ENCODE results near the gene MEP1A.
"Not testable (repeated sequence)": the region's sequence is repeated elsewhere in the genome, so short reads cannot be mapped to it uniquely, and the experiment has no call there.

MEP1A gene

DNA sequence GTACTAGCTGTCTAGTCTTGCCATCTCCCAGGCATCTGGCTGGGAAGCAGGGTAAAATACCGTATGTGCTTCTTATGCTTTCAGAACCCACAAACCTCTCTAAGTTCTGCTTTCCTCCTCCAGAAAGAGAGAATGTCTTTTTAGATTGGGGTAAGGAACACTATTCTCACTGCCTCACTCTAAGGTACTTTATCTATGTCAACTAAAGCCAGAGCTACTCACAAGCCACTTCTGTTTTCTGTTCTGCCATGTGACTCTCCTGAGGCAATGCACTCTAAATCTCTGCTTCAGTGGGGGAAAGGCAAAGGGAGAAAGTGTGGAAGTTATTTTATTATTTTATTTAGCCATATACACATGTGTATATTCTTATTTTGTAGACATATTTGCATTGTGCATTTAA, 15.6 kb downstream of the MEP1A start:
- no peak overlapping the region for H3K9ac ChIP-seq (ENCODE audit: low read depth, low read length)
- no peak overlapping the region for H3K4me3 ChIP-seq (ENCODE audit: low read depth, low read length)
- H3K27me3 ChIP-seq (ENCODE audit: control insufficient read depth, insufficient read depth, low read length) = no peaks in the 10 kb centered on the region
- H3K4me1 ChIP-seq (ENCODE audit: control insufficient read depth, insufficient read depth, low read length) = no peaks in the 10 kb centered on the region
- no peaks in the 10 kb centered on the region for H3K36me3 ChIP-seq (ENCODE audit: control insufficient read depth, insufficient read depth, low read length)
- H3K9me3 ChIP-seq (ENCODE audit: control insufficient read depth, insufficient read depth, low read length) = no peaks in the 10 kb centered on the region

DNA sequence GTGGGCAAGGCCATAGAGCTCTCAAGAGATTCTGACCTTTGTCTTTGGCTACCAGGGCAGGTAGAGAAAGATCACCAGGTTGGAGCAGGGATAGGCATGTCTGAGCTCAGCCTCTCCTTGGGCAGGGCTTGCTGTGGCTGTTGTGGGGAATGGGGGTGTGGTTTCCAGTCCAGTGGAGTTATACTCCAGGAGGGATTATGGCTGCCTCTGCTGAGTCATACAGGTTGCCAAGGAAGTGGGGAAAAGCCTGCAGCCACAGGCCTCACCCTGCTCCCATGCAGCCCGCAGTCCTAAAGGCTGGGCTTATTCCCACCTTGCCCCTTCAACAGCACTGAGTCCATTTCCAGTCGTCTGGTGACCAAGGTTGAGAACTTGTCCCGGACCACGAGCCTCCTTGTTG, 21.9 kb downstream of the MEP1A start:
- H3K27me3 ChIP-seq (ENCODE audit: control insufficient read depth, insufficient read depth, low read length) = no peaks in the 10 kb centered on the region
- H3K4me1 ChIP-seq (ENCODE audit: control insufficient read depth, insufficient read depth, low read length) = no peaks in the 10 kb centered on the region
- H3K36me3 ChIP-seq (ENCODE audit: control insufficient read depth, insufficient read depth, low read length) = no peaks in the 10 kb centered on the region
- no peaks in the 10 kb centered on the region for H3K9me3 ChIP-seq (ENCODE audit: control insufficient read depth, insufficient read depth, low read length)
- H3K4me3 ChIP-seq (ENCODE audit: low read depth, low read length) = no peak overlapping the region
- no peak overlapping the region for H3K9ac ChIP-seq (ENCODE audit: low read depth, low read length)

DNA sequence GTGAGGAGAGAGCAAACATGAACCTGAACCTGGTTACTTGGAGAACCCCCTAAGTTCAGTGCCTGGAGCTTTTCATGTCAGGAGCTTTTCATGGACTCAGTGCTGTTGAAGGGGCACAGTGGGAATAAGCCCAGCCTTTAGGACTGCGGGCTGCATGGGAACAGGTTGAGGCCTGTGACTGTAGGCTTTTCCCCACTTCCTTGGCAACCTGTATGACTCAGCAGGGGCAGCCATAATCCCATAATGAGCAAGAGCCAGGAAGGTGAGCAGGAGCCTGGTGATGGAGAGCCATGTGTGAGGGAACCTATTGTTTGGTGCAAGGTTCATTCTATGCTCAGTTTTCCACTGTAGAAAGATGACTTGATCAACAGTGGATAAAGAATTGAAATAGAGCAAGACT, 23.4 kb downstream of the MEP1A start:
- Histone ChIP-seq H3K27me3 (ENCODE audit: control insufficient read depth, insufficient read depth, low read length) (no peaks in the 10 kb centered on the region), H3K9ac (ENCODE audit: low read depth, low read length) (no peak overlapping the region), H3K9me3 (ENCODE audit: control insufficient read depth, insufficient read depth, low read length) (no peaks in the 10 kb centered on the region), H3K36me3 (ENCODE audit: control insufficient read depth, insufficient read depth, low read length) (no peaks in the 10 kb centered on the region), H3K4me1 (ENCODE audit: control insufficient read depth, insufficient read depth, low read length) (no peaks in the 10 kb centered on the region), H3K4me3 (ENCODE audit: low read depth, low read length) (no peak overlapping the region)

DNA sequence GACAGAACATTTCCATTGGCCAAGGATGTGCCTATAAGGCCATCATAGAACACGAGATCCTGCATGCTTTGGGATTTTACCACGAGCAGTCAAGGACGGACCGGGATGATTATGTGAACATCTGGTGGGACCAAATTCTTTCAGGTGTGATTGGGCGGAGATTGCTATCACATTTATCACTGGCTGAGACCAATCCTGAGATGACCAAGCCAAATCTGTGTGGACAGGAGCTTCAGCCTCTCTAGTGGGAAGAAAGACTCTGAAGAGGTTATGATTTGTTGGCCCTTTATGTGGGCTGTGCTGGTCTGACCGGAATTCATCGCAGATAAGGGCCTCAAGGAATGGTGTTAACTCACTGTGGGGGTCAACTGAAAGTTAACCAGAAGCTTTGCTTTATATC, 26.4 kb downstream of the MEP1A start:
- Histone ChIP-seq H3K9ac (ENCODE audit: low read depth, low read length) (no peak overlapping the region), H3K9me3 (ENCODE audit: control insufficient read depth, insufficient read depth, low read length) (no peaks in the 10 kb centered on the region), H3K36me3 (ENCODE audit: control insufficient read depth, insufficient read depth, low read length) (no peaks in the 10 kb centered on the region), H3K4me3 (ENCODE audit: low read depth, low read length) (no peak overlapping the region), H3K4me1 (ENCODE audit: control insufficient read depth, insufficient read depth, low read length) (no peaks in the 10 kb centered on the region), H3K27me3 (ENCODE audit: control insufficient read depth, insufficient read depth, low read length) (no peaks in the 10 kb centered on the region)

DNA sequence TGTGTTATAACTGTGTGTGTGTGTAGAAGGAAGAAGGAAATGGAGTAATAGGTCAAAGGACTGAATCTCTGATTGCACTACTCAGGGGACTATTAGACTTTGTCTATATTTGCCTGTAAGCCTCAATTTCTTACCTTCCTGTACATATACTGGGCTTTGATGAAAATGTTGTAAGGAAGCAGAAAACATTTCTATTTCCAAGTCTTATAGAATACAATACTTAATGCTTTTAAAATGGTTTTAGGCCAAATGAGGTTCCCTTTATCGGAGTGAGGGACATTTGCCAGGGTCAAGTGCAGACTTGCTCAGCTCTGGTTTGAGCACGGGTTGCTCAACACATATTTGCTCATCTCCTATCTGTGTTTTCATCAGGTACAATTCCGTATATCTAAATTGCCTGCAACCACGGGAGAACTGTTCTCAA, 28.3 kb downstream of the MEP1A start:
- Histone ChIP-seq H3K9ac (ENCODE audit: low read depth, low read length) (no peak overlapping the region), H3K4me1 (ENCODE audit: control insufficient read depth, insufficient read depth, low read length) (no peaks in the 10 kb centered on the region), H3K36me3 (ENCODE audit: control insufficient read depth, insufficient read depth, low read length) (no peaks in the 10 kb centered on the region), H3K4me3 (ENCODE audit: low read depth, low read length) (no peak overlapping the region), H3K27me3 (ENCODE audit: control insufficient read depth, insufficient read depth, low read length) (no peaks in the 10 kb centered on the region), H3K9me3 (ENCODE audit: control insufficient read depth, insufficient read depth, low read length) (no peaks in the 10 kb centered on the region)

DNA sequence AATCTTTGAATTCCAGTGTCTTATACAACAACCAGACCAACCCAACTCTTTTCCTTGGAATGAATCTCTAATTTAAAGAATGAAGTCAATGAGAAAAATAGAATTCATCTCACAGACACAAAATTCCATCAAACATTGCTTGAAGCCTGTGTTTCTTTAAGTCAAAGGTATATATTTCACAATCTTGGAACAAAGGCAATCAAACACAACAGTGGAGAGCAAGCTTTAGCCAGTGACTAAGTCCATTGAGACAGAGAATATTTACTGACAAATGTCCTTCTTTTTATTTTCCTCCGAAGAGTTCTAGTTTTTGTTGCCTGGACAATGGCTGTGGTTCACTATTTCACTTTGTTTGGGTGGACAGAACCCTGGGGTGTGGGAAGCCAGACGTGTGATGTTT, 35.8 kb downstream of the MEP1A start:
- Histone ChIP-seq H3K9ac (ENCODE audit: low read depth, low read length) (no peak overlapping the region), H3K9me3 (ENCODE audit: control insufficient read depth, insufficient read depth, low read length) (no peaks in the 10 kb centered on the region), H3K36me3 (ENCODE audit: control insufficient read depth, insufficient read depth, low read length) (no peaks in the 10 kb centered on the region), H3K4me3 (ENCODE audit: low read depth, low read length) (no peak overlapping the region), H3K27me3 (ENCODE audit: control insufficient read depth, insufficient read depth, low read length) (no peaks in the 10 kb centered on the region), H3K4me1 (ENCODE audit: control insufficient read depth, insufficient read depth, low read length) (no peaks in the 10 kb centered on the region)

DNA sequence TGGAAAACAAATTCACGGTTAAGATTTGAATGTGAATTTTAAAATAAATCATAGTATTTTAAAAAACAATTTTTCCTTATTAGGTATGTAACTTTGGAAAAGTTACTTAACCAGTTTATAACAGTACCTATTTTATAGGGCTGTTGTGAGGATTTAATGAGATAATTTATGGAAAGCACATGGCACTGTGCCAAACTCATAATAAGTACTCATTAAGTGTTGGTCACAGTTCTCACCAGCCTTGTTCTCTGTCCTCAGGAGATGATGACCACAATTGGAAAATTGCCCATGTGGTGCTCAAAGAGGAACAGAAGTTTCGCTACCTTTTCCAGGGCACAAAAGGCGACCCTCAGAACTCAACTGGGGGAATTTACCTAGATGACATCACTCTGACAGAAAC, 39.6 kb downstream of the MEP1A start:
- H3K9ac ChIP-seq (ENCODE audit: low read depth, low read length) = no peak overlapping the region
- H3K4me3 ChIP-seq (ENCODE audit: low read depth, low read length) = no peak overlapping the region
- H3K27me3 ChIP-seq (ENCODE audit: control insufficient read depth, insufficient read depth, low read length) = no peaks in the 10 kb centered on the region
- no peaks in the 10 kb centered on the region for H3K9me3 ChIP-seq (ENCODE audit: control insufficient read depth, insufficient read depth, low read length)
- no peaks in the 10 kb centered on the region for H3K4me1 ChIP-seq (ENCODE audit: control insufficient read depth, insufficient read depth, low read length)
- no peaks in the 10 kb centered on the region for H3K36me3 ChIP-seq (ENCODE audit: control insufficient read depth, insufficient read depth, low read length)

DNA sequence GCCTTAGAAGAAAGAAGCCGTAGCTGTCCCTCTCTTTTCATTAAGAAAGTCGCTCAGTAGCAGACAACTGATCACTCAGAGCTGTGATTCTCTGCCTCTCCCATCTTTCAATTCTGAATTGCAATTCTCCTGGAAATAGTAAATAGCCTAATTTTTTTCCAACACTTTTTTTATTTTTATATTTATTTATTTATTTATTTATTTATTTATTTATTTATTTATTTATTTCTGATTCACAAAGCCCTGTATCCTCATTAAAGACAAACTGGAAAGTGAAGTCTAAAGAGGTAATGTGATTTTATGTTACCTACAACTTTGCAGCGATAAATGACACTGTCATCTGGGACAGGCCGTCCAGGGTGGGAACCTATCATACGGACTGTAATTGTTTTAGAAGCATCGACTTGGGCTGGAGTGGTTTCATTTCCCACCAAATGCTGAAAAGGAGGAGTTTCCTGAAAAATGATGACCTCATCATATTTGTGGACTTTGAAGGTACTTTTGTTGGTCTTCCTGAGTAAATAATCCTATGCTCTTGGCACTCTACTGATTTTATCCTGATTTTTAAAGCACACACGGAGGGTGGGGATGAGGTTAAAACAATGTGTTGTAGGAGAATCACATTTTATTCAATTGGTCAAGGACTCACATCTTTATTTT, 41.2 kb downstream of the MEP1A start:
- not testable (repeated sequence) for H3K27me3 ChIP-seq (ENCODE audit: control insufficient read depth, insufficient read depth, low read length); H3K9me3 ChIP-seq (ENCODE audit: control insufficient read depth, insufficient read depth, low read length); H3K36me3 ChIP-seq (ENCODE audit: control insufficient read depth, insufficient read depth, low read length); H3K9ac ChIP-seq (ENCODE audit: low read depth, low read length); H3K4me1 ChIP-seq (ENCODE audit: control insufficient read depth, insufficient read depth, low read length); H3K4me3 ChIP-seq (ENCODE audit: low read depth, low read length)

DNA sequence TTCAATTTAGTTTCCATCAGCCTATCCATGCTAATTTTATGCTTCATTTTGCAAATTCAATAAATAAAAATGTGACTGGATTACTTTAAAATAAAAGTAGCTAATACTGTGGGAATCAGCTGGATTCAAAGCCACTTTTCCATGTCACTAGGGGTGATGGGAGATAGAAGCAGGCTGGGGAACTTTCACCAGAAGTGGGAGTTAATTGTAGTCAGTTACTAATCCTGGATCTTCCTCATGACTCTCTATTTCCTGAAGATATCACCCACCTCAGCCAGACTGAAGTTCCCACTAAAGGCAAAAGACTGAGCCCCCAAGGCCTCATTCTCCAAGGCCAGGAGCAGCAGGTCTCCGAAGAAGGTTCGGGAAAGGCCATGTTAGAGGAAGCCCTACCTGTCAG, 41.8 kb downstream of the MEP1A start:
- not testable (repeated sequence) for H3K27me3 ChIP-seq (ENCODE audit: control insufficient read depth, insufficient read depth, low read length); H3K4me3 ChIP-seq (ENCODE audit: low read depth, low read length); H3K9me3 ChIP-seq (ENCODE audit: control insufficient read depth, insufficient read depth, low read length); H3K9ac ChIP-seq (ENCODE audit: low read depth, low read length); H3K4me1 ChIP-seq (ENCODE audit: control insufficient read depth, insufficient read depth, low read length); H3K36me3 ChIP-seq (ENCODE audit: control insufficient read depth, insufficient read depth, low read length)

DNA sequence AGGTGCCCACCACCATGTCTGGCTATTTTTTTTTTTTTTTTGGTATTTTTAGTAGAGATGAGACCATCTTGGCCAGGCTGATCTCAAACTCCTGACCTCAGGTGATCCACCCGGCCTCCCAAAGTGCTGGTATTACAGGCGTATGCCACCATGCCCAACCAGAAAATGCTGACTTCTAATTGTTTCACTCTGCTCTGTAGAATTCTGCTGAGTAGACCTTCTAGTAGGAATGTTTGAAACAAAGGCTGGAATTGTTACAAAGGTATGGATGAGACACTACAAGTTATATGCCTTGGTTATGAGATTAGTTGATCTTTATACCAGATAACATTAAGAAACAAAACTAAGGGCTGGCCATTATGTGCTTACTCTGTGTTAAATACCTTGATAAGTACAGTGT, 44.8 kb downstream of the MEP1A start:
- H3K36me3 ChIP-seq (ENCODE audit: control insufficient read depth, insufficient read depth, low read length) = no peaks in the 10 kb centered on the region
- no peaks in the 10 kb centered on the region for H3K4me1 ChIP-seq (ENCODE audit: control insufficient read depth, insufficient read depth, low read length)
- no peak overlapping the region for H3K9ac ChIP-seq (ENCODE audit: low read depth, low read length)

DNA sequence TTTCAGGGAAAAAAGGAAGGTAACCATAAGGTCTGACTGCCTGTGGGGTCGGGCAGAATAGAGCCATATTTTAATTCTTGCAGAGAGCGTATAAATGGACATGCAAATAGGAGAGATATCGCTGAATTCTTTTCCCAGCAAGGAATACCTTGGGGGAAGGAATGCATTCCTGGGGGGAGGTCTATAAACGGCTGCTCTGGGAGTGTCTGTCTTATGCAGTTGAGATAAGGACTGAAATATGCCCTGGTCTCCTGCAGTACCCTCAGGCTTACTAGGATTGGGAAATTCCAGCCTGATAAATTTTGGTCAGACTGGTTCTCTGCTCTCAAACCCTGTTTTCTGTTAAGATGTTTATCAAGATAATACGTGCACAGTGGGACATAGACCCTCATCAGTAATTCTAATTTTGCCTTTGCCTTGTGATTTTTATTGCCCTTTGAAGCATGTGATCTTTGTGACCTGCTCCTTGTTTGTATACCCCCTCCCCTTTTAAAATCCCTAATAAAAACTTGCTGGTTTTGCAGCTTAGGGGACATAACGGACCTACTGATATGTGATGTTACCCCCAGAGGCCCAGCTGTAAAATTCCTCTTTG, 49.2 kb downstream of the MEP1A start:
- H3K9me3 ChIP-seq (ENCODE audit: control insufficient read depth, insufficient read depth, low read length); H3K4me1 ChIP-seq (ENCODE audit: control insufficient read depth, insufficient read depth, low read length); H3K4me3 ChIP-seq (ENCODE audit: low read depth, low read length); H3K36me3 ChIP-seq (ENCODE audit: control insufficient read depth, insufficient read depth, low read length); H3K27me3 ChIP-seq (ENCODE audit: control insufficient read depth, insufficient read depth, low read length); H3K9ac ChIP-seq (ENCODE audit: low read depth, low read length): not testable (repeated sequence)

More for the DNA sequence above, 44.8 kb downstream of the MEP1A start:
- Histone ChIP-seq H3K9me3 (ENCODE audit: control insufficient read depth, insufficient read depth, low read length) (no peaks in the 10 kb centered on the region), H3K27me3 (ENCODE audit: control insufficient read depth, insufficient read depth, low read length) (no peaks in the 10 kb centered on the region), H3K4me3 (ENCODE audit: low read depth, low read length) (no peak overlapping the region)

DNA sequence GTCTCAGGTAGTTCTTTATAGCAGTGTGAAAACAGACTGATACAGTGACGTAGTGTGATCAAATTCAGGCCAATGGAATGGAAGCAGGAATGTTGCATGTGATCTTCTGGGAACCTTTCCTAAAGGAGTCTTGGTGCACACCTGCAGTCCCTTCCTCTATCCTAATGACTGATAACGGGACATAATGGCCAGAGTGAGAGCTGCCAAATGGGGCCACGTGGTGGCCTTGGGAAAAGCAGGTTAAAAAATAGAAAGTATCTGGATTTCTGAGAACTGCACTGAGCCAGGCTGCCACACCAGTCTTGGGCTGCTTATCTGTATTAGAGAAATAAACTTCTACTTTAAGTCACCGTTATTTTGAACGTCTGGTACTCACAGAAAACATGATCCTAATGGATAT, 51.9 kb downstream of the MEP1A start:
- no peaks in the 10 kb centered on the region for H3K36me3 ChIP-seq (ENCODE audit: control insufficient read depth, insufficient read depth, low read length)
- H3K9me3 ChIP-seq (ENCODE audit: control insufficient read depth, insufficient read depth, low read length) = no peaks in the 10 kb centered on the region
- H3K9ac ChIP-seq (ENCODE audit: low read depth, low read length) = no peak overlapping the region
- no peak overlapping the region for H3K4me3 ChIP-seq (ENCODE audit: low read depth, low read length)
- H3K4me1 ChIP-seq (ENCODE audit: control insufficient read depth, insufficient read depth, low read length) = no peaks in the 10 kb centered on the region
- H3K27me3 ChIP-seq (ENCODE audit: control insufficient read depth, insufficient read depth, low read length) = peaks cover 4% of the 10 kb centered on the region

All from iPS-15b (cell line).